Measurements from ENCODE around the gene COG3. TPM values are rescaled to one million over a fixed set of nuclear protein-coding genes. Genes with fewer than 3 reads are reported as not detected.

Gene COG3
- total RNA-seq, 1 donor from 2014 or later: 38.3 TPM

DNA sequence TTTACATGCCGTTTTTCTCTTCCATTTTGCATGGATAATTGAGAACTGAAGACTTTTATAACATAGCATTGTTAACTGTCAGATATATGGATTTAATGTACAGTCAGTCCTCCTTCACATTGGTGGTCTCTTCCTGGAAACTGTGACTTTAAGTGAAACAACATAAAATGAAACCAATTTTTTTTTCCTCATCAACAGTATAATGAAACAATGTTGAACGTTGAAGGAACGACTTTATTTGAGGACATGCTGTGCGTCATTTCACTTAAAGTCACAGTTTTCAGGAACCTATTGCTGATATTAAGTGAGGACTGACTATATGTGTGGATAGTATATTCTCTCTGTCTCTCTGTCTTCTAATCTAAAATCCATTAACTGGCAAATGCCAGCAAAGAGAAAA, 54.8 kb downstream of the COG3 start:
- Mint-ChIP-seq H3K27ac (no peak overlapping the region), H3K9me3 (no peaks in the 10 kb centered on the region), H3K4me3 (no peak overlapping the region), H3K36me3 (peaks cover 34% of the 10 kb centered on the region), H3K4me1 (peaks cover 6% of the 10 kb centered on the region), H3K27me3 (ENCODE audit: low read depth) (no peaks in the 10 kb centered on the region)
- TF ChIP-seq, protein P1, sequence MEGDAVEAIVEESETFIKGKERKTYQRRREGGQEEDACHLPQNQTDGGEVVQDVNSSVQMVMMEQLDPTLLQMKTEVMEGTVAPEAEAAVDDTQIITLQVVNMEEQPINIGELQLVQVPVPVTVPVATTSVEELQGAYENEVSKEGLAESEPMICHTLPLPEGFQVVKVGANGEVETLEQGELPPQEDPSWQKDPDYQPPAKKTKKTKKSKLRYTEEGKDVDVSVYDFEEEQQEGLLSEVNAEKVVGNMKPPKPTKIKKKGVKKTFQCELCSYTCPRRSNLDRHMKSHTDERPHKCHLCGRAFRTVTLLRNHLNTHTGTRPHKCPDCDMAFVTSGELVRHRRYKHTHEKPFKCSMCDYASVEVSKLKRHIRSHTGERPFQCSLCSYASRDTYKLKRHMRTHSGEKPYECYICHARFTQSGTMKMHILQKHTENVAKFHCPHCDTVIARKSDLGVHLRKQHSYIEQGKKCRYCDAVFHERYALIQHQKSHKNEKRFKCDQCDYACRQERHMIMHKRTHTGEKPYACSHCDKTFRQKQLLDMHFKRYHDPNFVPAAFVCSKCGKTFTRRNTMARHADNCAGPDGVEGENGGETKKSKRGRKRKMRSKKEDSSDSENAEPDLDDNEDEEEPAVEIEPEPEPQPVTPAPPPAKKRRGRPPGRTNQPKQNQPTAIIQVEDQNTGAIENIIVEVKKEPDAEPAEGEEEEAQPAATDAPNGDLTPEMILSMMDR (IDR thresholded peaks at IDR 0.05; ENCODE audit: unreplicated experiment): no peak
- DNase-seq (ENCODE audit: low spot score in 2 of 2, unreplicated experiment in 2 of 2): no peak

DNA sequence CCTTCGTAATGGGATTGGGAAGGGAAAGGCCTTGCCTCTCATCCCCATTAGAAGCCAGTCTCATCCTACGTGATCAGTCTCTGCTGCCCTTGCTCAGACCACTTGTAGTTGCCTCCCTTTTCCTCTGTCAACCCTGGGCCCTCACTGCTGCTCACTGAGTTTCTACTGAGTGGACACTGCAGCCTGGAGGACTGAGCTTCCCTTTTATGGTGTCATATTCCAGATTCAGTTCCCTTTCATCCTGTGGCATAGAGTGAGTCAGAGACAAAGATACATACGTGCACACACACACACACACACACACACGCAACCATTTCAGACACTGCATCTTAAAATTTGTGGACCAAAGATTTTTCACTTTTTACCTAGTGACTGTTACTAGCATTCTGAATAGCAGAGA, 56.6 kb downstream of the COG3 start:
- Mint-ChIP-seq H3K4me3 (no peak overlapping the region), H3K9me3 (no peaks in the 10 kb centered on the region), H3K36me3 (peaks cover 44% of the 10 kb centered on the region), H3K27me3 (ENCODE audit: low read depth) (no peaks in the 10 kb centered on the region), H3K4me1 (peaks cover 6% of the 10 kb centered on the region), H3K27ac (no peak overlapping the region)
- TF ChIP-seq, protein P1 (IDR thresholded peaks at IDR 0.05; ENCODE audit: unreplicated experiment): no peak
- DNase-seq (ENCODE audit: low spot score in 2 of 2, unreplicated experiment in 2 of 2): no peak

GRCh38 chr13:45522571-45522970, 57.8 kb downstream of the COG3 start:
- Mint-ChIP-seq H3K9me3 (no peaks in the 10 kb centered on the region), H3K27ac (no peak overlapping the region), H3K27me3 (ENCODE audit: low read depth) (no peaks in the 10 kb centered on the region), H3K36me3 (peaks cover 49% of the 10 kb centered on the region), H3K4me3 (no peak overlapping the region), H3K4me1 (peaks cover 10% of the 10 kb centered on the region)
- TF ChIP-seq, protein P1 (IDR thresholded peaks at IDR 0.05; ENCODE audit: unreplicated experiment): no peak
- DNase-seq (ENCODE audit: low spot score in 2 of 2, unreplicated experiment in 2 of 2): no peak

GRCh38 chr13:45527699-45528462, 63.1 kb downstream of the COG3 start:
- H3K4me1 Mint-ChIP-seq: peaks cover 6% of the 10 kb centered on the region
- TF ChIP-seq, protein P1 (IDR thresholded peaks at IDR 0.05; ENCODE audit: unreplicated experiment): no peak
- H3K4me3 Mint-ChIP-seq: no peak overlapping the region
- no peaks in the 10 kb centered on the region for H3K9me3 Mint-ChIP-seq
- no peaks in the 10 kb centered on the region for H3K27me3 Mint-ChIP-seq (ENCODE audit: low read depth)
- no peak for DNase-seq (ENCODE audit: low spot score in 2 of 2, unreplicated experiment in 2 of 2)
- peaks cover 42% of the 10 kb centered on the region for H3K36me3 Mint-ChIP-seq
- H3K27ac Mint-ChIP-seq: peak overlapping the region; percentile 53

DNA sequence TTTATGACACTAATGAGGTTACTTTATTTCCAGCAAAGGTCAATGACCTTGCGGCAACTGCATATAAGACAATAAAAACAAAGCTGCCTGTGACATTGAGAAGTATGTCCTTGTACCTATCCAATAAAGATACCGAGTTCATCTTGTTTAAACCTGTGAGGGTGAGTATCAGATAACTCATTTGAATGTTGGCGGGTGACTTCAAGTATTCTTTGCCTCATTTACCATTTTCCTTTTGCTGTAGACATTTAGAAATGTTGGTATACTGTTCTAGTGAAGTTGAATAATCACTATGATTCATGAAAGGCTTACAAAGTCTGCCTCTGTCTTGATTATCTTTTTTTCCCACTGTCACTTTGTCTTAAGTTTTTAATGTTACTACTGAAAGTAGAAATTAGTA, 65.0 kb downstream of the COG3 start:
- no peak overlapping the region for H3K4me3 Mint-ChIP-seq
- TF ChIP-seq, protein P1 (IDR thresholded peaks at IDR 0.05; ENCODE audit: unreplicated experiment): no peak
- no peaks in the 10 kb centered on the region for H3K27me3 Mint-ChIP-seq (ENCODE audit: low read depth)
- H3K36me3 Mint-ChIP-seq: peaks cover 50% of the 10 kb centered on the region
- DNase-seq (ENCODE audit: low spot score in 2 of 2, unreplicated experiment in 2 of 2): no peak
- no peaks in the 10 kb centered on the region for H3K9me3 Mint-ChIP-seq
- H3K27ac Mint-ChIP-seq: no peak overlapping the region
- peaks cover 6% of the 10 kb centered on the region for H3K4me1 Mint-ChIP-seq
